NK-92 (cell line): Measurements from ENCODE around the gene DGKE.

Experiments used
- DNase-seq: peaks from one replicate; lab custom pipeline; 2025; ENCODE audit not compliant: unreplicated experiment; lab: John Stamatoyannopoulos, UW

Gene DGKE

DNA sequence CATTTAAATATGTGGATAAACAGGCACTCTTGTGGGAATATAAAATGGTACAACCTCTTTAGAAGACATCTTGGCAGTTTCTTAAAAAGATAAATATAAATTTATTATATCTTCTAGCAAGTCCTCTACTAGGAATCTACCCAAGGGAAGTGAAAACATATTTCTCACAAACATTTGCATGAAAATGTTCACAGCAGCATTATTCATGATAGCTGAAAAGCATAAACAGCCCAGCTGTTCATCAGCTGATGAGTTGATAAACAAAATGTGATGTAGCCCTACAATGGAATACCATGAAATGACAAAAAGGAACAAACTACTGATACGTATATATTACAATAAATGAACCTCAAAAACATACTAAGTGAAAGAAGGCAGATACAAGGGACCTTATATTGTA lies 12.0 kb downstream of the DGKE start:
- DNase-seq, result no peak

DNA sequence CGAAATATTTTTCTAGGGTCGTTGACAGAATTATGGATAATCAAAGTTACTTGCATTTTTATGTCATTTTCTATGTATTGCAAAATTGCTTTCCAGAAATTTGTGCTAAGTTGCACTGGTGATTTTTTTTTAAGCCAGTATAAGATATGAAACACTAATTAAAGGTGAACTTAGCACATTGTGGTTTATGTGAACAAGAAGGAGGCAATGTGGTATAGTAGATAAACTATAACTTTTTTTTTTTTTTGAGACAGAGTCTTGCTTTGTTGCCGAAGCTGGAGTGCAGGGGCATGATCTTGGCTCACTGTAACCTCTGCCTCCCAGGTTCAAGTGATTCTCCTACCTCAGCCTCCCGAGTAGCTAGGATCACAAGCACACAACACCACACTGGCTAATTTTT lies 13.2 kb downstream of the DGKE start:
- DNase-seq, result no peak

DNA sequence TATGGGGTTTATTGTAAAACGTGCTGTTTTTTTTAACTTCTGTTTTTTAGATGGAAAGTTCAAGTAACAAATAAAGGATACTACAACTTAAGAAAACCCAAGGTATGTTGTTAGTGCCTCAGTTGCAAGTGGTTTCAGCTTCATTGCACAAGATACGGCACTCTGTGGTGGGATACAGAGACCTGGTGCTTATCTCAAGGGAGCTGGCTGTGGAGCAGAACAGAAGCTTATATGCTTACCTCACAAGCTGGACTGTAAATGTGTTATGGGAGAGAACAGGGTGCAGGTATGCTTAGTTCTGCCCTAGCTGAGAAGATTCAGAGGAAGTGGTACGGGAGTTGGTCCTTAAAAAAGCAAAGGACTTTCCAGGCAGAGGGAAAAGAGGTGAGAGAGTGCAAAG lies 15.2 kb downstream of the DGKE start:
- DNase-seq, result no peak

DNA sequence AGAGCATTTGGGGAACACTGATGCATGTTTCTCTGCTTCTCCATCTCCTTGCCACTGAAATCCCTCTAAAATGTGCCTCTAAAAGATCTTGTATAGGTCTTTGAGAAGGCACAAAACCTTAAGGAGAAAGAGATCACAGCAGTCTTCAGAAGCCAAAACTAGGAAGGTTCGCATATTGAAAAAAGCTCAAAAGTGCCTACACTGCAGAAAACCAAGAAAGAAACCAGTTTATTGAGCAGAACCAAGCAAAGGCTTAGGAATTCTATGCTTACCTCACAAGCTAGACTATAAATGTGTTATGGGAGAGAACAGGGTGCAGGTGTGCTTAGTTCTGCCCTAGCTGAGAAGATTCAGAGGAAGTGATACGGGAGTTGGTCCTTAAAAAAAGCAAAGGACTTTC lies 16.6 kb downstream of the DGKE start:
- DNase-seq, result no peak

GRCh38 chr17:56851008-56851407 lies 17.1 kb downstream of the DGKE start:
- no peak for DNase-seq

- no peak for DNase-seq
These were observed 27.9 kb downstream of the DGKE start for GRCh38 chr17:56861899-56862298.

GRCh38 chr17:56863974-56864373 lies 30.0 kb downstream of the DGKE start:
- DNase-seq, result no peak

DNA sequence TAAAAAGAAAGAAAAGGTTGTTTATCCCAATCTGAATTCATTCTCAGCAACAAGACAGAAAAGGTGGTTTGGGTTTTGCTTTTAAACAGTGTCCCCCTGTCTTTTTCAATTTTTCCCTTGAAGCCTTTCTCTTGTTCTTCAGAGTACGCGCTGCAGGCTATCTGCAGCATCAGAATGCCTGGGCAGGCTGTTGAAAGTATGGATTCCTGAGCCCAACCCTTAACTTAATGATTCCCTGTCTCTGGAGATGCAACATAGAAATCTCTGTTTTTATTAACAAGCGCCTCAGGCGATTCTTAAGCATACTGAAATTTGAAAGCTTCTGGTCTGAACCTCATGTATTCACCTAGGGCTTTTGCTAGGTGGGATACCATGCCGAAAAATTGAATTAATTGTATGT lies 32.1 kb downstream of the DGKE start:
- no peak for DNase-seq

DNA sequence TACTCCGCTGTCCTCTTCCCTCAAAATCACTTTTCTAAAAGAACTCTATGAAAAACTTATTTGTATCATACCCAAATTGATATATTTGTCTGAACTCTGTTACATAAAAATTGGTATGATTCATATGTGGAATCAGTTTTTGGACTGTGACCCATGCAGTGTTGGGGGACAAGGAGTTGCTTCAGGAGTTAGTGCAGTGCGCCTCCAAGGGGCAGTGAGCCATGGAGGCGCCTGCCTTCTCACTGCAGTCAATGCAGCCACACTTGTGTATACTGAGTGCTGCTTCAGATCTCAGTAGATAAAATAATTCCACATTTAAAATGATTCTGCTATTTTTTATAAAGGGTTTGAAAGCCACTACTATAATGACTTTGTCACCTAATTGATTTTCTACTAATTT lies 32.5 kb downstream of the DGKE start:
- DNase-seq, result no peak

GRCh38 chr17:56867948-56868376 lies 34.0 kb downstream of the DGKE start:
- DNase-seq, result no peak

DNA sequence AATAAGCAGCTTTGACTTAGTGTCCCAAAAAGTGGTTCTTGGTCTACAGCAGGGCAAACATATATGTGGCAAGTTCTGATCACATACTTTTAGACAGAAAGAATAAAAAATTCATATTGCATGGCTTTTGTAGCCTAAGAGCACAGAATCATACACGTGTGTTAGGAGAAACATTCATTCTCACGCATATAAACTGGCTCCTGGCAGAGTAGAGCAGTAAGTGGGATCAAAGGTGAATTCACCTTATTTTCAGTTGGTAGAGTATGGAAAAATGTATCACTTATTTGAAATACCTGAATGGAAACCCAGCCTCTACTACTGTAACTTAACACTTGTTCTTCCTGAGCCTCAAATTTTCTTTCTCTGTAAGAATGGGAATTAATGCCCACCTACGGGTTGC lies 34.8 kb downstream of the DGKE start:
- no peak for DNase-seq

DNA sequence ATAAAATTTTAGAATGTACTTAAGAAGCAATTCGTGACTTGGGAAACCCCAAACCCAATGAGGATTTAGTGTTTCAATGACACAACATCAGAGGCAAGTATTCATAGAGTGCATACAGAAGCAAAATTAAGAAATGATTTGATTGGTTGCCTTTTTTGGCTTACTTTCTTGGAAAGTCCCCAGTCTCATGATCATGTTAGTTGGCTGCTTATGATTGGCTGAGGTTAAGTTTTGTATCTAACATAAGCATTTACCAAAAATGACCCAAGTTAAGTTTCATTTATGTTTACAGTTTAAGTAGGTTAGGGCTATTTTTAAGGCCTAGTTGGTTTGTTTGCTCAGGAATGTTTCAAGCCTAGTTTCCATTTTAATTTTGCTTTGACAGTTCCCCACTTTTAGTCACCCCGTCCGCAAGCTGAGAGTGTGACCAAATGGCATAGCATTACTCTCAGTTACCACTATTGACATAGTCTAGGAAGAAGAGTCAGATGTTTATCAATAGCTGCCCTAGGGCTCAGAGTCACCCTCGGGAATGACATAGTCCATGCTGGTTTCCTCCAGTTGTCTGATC lies 36.2 kb downstream of the DGKE start:
- no peak for DNase-seq

DNA sequence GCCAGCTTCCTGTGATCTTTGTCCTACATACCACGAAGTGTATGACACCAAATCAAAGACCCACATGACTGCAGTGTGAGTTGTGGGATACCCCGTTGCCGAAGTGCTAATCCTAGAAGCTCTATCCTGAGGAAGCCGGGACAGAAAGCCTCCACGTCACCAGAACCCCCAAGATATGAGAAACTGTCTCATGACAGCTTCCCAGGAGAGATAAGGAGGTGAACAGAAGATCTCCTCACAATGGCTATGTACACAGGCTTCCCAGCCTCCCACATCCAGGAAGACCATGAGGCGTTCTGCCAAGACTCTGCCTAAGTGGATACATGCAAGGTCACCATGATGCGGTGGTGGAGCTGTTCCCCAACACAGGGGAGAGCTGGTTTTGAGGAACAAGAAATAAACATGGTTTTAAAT lies 42.8 kb downstream of the DGKE start:
- no peak for DNase-seq

DNA sequence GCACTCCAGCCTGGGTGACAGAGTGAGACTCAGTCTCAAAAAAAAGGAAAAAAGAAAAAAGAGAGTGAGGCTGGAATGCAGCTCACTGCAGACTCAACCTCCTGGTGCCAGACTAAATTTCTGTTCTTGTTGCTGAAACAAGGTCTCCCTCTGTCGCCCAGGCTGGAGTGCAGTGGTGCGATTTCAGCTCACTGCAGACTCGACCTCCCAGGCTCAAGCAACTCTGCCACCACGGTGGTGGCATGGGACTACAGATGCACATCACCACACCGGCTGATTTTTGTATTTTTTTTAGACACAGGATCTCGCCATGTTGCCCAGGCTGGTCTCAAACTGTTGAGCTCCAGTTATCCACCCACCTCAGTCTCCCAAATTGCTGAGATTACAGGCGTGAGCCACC lies 45.3 kb downstream of the DGKE start:
- no peak for DNase-seq

DNA sequence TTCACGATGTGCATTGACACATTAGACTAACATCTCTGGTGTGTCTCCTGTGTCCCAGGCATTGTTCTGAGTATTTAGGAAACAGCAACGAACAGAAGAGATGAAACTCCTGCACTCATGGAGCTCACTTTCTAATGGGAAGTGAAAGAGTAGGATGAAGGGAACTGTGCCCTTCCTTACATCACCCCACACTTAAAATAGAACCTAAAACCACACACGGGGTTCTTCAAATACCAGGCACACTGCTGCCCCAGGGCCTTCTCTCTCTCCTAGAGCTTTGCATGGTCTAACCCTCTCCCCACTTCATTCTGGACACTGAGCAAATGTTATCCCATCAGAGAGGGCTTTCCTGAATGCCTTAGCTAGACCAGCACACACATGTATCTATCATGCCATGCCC lies 46.2 kb downstream of the DGKE start:
- DNase-seq, result no peak

- DNase-seq, result no peak
These were observed 46.6 kb downstream of the DGKE start for GRCh38 chr17:56880571-56880970.

DNA sequence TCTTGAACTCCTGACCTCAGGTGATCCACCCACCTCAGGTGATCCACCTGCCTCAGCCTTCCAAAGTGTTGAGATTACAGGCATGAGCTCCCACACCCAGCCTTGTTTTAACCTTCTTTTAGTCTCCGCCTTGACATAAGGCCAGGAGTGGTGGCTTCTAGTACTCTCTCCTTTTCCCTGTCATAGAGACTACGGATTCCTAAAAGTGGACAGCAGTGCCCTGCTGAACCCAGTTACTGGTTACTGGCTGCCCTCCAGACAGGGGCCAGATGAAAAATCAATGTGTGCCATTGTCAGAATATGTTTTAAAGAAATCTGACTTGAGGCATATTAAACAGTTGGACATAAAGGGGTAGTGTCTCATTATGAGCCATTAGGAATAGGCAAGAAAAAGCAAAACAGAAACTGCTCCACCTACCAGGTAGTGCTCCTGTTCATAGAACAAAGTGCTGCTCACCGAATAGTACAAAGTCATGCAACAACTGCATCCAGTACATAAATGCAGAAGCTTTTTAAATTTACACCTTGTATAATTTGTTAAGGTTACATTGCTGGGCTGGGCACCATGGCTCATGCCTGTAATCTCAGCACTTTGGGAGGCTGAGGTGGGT lies 47.8 kb downstream of the DGKE start:
- no peak for DNase-seq

GRCh38 chr17:56883616-56884015 lies 49.7 kb downstream of the DGKE start:
- DNase-seq, result no peak

DNA sequence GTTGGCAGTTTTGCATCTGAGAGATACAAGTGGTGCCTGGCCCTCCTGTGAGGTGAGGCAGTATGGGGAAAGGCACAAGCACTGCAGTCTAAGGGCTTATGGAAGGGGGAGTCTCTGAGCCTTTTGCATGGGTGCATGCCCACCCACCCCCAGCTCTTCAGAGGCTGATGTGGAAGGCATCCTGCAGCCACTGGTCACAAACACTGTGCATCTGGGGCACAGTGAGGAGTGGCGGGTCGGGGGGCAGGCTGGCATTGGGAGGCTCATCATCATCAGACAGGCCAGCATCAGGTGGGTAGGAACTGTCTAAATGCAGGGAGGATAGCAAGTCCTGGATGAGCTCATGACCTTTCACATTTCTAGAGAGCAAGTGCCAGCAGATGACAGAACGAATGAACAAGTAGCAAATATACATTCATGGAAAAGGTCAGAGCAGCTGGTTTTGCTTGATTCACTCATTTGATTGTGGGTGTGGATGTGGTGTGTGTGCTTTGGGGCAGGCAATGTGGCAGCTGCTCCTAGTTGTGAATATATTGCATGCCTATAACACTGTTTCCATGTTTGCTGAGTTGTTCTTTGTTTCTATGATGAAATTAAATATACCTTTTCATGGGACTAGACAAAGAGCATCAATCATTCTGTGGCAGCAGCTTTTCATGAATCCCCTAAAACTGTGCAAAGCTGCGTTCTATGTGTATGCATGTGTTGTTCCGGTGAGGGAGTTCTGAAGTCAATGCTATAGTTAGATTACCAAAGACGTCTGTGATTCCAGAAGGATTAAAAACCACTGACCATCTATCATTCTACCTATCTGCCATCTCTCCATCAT lies 50.7 kb downstream of the DGKE start:
- DNase-seq, result no peak

DNA sequence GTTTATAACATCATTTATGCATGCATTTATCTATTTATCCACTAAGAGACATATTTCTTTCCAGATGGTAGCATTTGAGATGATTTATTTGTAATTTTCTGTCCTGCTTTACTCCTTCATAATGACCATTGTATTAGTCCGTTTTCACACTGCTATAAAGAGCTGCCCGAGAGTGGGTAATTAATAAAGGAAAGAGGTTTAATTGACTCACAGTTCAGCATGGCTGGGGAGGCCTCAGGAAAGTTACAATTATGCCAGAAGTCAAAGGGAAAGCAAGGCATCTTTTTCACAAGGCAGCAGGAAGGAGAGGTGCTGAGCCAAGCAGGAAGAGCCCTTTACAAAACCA lies 51.3 kb downstream of the DGKE start:
- DNase-seq, result no peak

GRCh38 chr17:56886288-56886731 lies 52.4 kb downstream of the DGKE start:
- DNase-seq, result no peak

DNA sequence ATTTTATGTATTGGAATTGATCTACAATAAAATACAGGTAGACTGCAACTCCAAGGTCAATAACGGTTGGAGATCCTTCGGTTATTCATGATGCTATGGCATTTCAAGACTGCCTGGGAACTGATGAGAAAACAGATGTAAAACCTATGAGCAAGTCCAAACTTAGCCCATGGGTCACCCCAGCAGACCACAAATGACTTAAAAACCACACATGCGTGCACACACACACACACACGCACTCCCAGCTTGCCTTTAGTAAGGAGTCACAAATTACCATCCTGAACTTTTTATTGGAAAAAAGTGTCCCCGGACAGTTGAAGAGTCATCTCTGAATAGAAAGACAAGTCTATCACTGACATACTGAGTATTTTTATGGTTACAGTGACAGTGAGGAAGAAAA lies 53.2 kb downstream of the DGKE start:
- DNase-seq, result no peak
